Psoas muscle (tissue), 8 donors: Measurements from ENCODE around the gene MTERF1. TPM values are rescaled to one million over a fixed set of nuclear protein-coding genes. Genes with fewer than 3 reads are reported as not detected.

ENCODE experiments used
- ATAC-seq, 4 donors: fragments of 200-7000 bp; cut with Tn5 transposase; one replicate each; pipeline ENCODE4 v1.9.1; 2020; ENCODE audit warnings: moderate library complexity in 3 of 4, mild to moderate bottlenecking in 2 of 4
- DNase-seq, 2 donors: peaks; one replicate each; pipeline ENCODE4 v3.0.0-alpha.2; 2020
- H3K27ac ChIP-seq: fragments of 200-600 bp; one replicate; pipeline ENCODE4 v1.8.0; 2022
- H3K27me3 ChIP-seq, 3 donors: fragments of 200-600 bp in 1 of 3; one replicate each; pipeline versions ENCODE4 v1.6.1 to v1.8.0; 2013 to 2022; ENCODE audit warnings: low read length in 2 of 3, mild to moderate bottlenecking in 2 of 3, moderate library complexity in 1 of 3; ENCODE audit not compliant: insufficient read depth in 3 of 3
- H3K36me3 ChIP-seq, 2 donors: fragments of 200-600 bp in 1 of 2; one replicate each; pipeline versions ENCODE4 v1.6.1 to v1.8.0; 2013 to 2022; ENCODE audit warnings: low read depth in 1 of 2, mild to moderate bottlenecking in 1 of 2, moderate library complexity in 1 of 2; ENCODE audit not compliant: insufficient read depth in 1 of 2
- H3K4me1 ChIP-seq: fragments of 200-600 bp; one replicate; pipeline ENCODE4 v1.8.0; 2022
- H3K4me3 ChIP-seq: fragments of 200-600 bp; one replicate; pipeline ENCODE4 v1.8.0; 2022; ENCODE audit warnings: mild to moderate bottlenecking
- H3K9me3 ChIP-seq: fragments of 200-600 bp; one replicate; pipeline ENCODE4 v1.8.0; 2022
- WGBS, 3 donors: extraction: QIAGEN DNeasy Blood & Tissue Kit; methylation state at CpG; one replicate each; pipeline versions ENCODE4 v1.1.6 to v1.1.7; 2013; 5-methylcytosine and 5-hydroxymethylcytosine counted together
- intact Hi-C, 2 donors: fragments of 100-400 bp; cut with DNase I; formaldehyde crosslinking; loops; one replicate each; pipeline versions ENCODE4 v1.11.0 to v1.14.2; 2022
- polyA plus RNA-seq, 3 donors: library from polyadenylated mRNA; stranded (reverse); fragments of 200-250 nt; gene quantifications; one replicate each; pipeline ENCODE4 v1.2.3, GENCODE V29; 2013
- total RNA-seq, 4 donors: library from RNA; stranded (reverse); fragmentation: NEBNext Ultra II Directional in 2 of 4; extraction: Animal tissue kit (Norgen Biotek cat#: 25700) in 2 of 4; gene quantifications; one replicate each; pipeline versions ENCODE4 v1.2.1 to v1.2.4, GENCODE V29; 2021 to 2023
- TF ChIP-seq, protein P1 (sequence below): fragments of 200-600 bp; IDR thresholded peaks from one replicate; pipeline ENCODE4 v1.8.0; 2022; ENCODE audit warnings: antibody characterized with exemption
- donor health status: healthy with polysubstance abuse.
- donor health status: DM: no; HTN: no; CAD: no; lungs with moderate emphysema.
- donor health status: Bipolar disorder and iron deficiency.
- donor health status: healthy.
- donor health status: DM: yes; HTN: yes; CAD: no.
- donor health status: DM: no; HTN: no; CAD: no.
- donor health status: DM: no; HTN: no; CAD: no.
- donor health status: DM: yes; HTN: yes; CAD: no.

The MTERF1 gene
- total and polyA plus RNA-seq, 7 donors = 5.0 to 18.2 (median 7.1) TPM

DNA sequence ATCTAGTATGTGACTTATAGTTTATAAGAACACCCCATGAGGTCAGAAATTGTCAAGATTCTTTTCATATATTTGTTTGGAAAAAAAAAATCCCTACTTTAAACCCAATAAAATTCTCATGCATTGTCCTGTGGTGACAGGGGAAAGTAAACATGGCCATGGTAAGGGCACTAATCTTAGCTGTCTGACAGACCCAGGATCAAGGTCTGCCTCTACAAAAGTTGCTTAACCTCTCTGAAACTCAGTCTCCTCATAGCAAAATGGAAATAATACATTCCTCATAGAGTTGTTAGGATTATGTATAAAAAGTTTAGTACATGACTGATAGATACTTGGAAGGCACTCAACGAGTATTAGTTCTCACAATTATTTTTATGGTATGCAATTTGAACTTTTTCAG lies 37.9 kb upstream of the MTERF1 start:
- Histone ChIP-seq H3K9me3 (no peaks in the 10 kb centered on the region), H3K27me3 (no peaks in the 10 kb centered on the region), H3K36me3 (no peaks in the 10 kb centered on the region), H3K4me3 (no peak overlapping the region), H3K4me1 (no peaks in the 10 kb centered on the region), H3K27ac (no peak overlapping the region)
- DNase-seq (no peak), ATAC-seq (no peak)
- TF ChIP-seq, protein P1, sequence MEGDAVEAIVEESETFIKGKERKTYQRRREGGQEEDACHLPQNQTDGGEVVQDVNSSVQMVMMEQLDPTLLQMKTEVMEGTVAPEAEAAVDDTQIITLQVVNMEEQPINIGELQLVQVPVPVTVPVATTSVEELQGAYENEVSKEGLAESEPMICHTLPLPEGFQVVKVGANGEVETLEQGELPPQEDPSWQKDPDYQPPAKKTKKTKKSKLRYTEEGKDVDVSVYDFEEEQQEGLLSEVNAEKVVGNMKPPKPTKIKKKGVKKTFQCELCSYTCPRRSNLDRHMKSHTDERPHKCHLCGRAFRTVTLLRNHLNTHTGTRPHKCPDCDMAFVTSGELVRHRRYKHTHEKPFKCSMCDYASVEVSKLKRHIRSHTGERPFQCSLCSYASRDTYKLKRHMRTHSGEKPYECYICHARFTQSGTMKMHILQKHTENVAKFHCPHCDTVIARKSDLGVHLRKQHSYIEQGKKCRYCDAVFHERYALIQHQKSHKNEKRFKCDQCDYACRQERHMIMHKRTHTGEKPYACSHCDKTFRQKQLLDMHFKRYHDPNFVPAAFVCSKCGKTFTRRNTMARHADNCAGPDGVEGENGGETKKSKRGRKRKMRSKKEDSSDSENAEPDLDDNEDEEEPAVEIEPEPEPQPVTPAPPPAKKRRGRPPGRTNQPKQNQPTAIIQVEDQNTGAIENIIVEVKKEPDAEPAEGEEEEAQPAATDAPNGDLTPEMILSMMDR = no peak
- WGBS, 3 donors = 65 to 85% (median 73%) methylated on average over 1 of the region's 1 CpG
- intact Hi-C loops = no loop called here

DNA sequence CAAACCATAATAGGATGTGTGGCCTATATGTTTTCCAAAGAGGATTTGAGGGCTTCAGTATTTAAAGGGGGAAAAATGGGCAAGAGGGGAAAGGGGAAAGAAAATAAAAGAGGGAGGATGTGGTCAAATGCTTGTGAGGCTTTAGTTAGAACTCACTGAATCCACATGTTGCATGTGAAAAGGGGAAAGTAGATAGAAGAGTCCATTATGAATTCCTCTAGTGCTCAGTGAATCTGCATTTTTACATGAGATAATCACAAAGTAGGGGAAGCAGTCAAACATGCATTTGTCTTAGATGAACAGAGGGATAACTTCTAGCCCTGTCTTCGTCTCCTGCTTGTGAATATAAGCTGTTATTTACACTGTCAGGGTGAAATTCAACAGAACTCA lies 35.5 kb upstream of the MTERF1 start:
- no peaks in the 10 kb centered on the region for H3K4me1 ChIP-seq
- H3K9me3 ChIP-seq = no peaks in the 10 kb centered on the region
- no peak for DNase-seq
- H3K36me3 ChIP-seq = no peaks in the 10 kb centered on the region
- no peak overlapping the region for H3K27ac ChIP-seq
- TF ChIP-seq, protein P1 = no peak
- no peak for ATAC-seq
- 69 to 80% (median 78%) methylated on average over 1 of the region's 1 CpG for WGBS, 3 donors
- intact Hi-C loops = no loop called here
- H3K27me3 ChIP-seq = no peaks in the 10 kb centered on the region
- no peak overlapping the region for H3K4me3 ChIP-seq

DNA sequence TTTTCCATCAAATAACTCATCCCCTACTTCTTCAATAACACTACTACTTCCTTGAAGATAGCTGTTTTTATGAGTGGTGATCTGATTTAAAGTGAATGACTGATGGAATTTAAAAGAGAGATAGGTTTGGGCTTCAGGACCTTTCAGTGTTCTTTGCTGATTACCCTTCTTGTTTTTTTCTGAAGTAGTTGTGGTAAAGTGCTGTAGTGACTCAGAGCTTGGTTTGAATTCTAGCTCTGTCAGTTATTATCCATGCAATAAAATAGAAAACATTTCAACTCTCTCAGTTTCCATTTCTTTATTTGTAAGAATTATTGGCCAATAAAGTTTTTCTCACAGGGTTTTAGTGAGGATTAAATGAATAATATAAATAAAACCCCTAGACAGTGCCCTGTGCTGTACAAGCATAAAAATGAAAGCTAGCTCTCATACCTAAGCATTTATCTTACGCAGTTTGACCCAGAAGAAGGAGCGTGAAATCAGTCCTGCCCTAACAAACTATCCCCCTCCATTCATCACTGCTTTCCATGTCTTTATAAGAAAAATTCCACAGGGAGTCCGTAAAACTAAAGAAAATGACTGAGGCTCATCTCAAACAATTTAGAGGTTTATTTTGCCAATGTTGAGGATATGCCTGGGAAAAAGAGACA lies 35.0 kb upstream of the MTERF1 start:
- Histone ChIP-seq H3K4me3 (no peak overlapping the region), H3K4me1 (no peaks in the 10 kb centered on the region), H3K27ac (no peak overlapping the region), H3K36me3 (no peaks in the 10 kb centered on the region), H3K9me3 (no peaks in the 10 kb centered on the region), H3K27me3 (no peaks in the 10 kb centered on the region)
- ATAC-seq = no peak
- no peak for DNase-seq
- TF ChIP-seq, protein P1 = no peak
- intact Hi-C loops = no loop called here
- WGBS, 3 donors = 59 to 70% (median 61%) methylated on average over 3 of the region's 3 CpGs

DNA sequence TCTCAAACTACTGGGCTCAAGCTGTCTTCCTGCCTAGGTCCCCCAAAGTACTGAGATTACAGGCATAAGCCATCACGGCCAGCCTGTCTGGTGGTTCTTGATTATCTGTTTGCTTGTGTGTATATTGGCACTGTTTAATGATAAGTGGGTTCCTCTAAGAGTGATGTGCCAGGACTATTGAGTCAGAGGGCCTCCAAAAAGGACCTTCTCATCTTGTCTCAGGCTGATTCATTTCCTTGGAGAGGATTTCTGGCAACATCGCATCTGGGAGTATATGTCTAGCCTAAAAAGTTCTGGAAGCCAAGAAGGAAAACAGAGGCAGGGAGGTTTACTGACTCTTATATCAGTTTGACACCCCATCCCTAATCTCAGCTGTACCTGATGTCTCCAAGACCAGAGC lies 33.1 kb upstream of the MTERF1 start:
- Histone ChIP-seq H3K36me3 (no peaks in the 10 kb centered on the region), H3K4me1 (no peaks in the 10 kb centered on the region), H3K27me3 (no peaks in the 10 kb centered on the region), H3K27ac (no peak overlapping the region), H3K4me3 (no peak overlapping the region), H3K9me3 (no peaks in the 10 kb centered on the region)
- DNase-seq = no peak
- ATAC-seq = no peak
- TF ChIP-seq, protein P1 = no peak
- intact Hi-C loops = no loop called here
- 89 to 96% (median 90%) methylated on average over 2 of the region's 2 CpGs for WGBS, 3 donors

DNA sequence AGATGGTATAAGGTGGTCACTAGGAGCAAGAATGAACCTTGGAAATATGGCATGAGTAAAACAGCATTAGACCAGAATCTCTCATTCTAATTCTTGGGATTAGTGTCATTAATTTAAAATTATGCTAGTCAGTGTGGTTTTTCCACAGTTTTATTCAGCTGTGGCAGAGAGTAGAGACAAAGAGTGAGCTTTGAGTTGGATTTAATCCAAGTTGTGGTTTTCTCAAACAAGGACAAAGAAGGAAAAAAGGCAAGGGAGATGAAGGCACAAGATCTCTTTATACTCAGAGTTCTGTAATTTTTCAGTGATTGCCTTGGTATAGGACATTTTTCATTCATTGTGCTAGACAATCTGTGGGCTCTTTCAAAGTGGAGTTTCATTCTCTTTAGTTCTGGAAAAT lies 32.0 kb upstream of the MTERF1 start:
- TF ChIP-seq, protein P1 = no peak
- intact Hi-C loops = no loop called here

More for the DNA sequence above, 32.0 kb upstream of the MTERF1 start:
- Histone ChIP-seq H3K9me3 (no peaks in the 10 kb centered on the region), H3K27ac (no peak overlapping the region), H3K27me3 (no peaks in the 10 kb centered on the region), H3K36me3 (no peaks in the 10 kb centered on the region), H3K4me1 (no peaks in the 10 kb centered on the region), H3K4me3 (no peak overlapping the region)
- DNase-seq (no peak), ATAC-seq (no peak)
